Heart left ventricle (tissue), 13 donors: ENCODE results near the gene GNPAT.

Source experiments
- CTCF ChIP-seq, 12 donors: fragments of 200-600 bp; sonication (generic) in 4 of 12; IDR thresholded peaks; one replicate each; pipeline versions ENCODE4 v1.5.0 to v1.8.0; 2018 to 2022; ENCODE audit warnings: antibody characterized with exemption in 12 of 12, mild to moderate bottlenecking in 5 of 12
- POLR2A ChIP-seq, 2 donors: fragments of 450-650 bp; IDR thresholded peaks; one replicate each; pipeline ENCODE4 v1.6.1; 2017; ENCODE audit warnings: antibody characterized with exemption in 2 of 2, mild to moderate bottlenecking in 2 of 2, moderate library complexity in 2 of 2
- donor health status: ischemic (EF 13 %, LVEDD 7.1; RV severe dilation, severe dysfunction).
- donor health status: DM: no; HTN: yes; CAD: no.
- donor health status: DM: no; HTN: no; CAD: no.
- donor health status: ischemic (EF 25% LVEDD 6.9; RV normal size, moderate dysfunction).
- donor health status: ischemic (EF 25% LVEDD 5.7; RV mildly dilated, moderate dysfunction).
- donor health status: ischemic (EF 35%, LVEDD 5.7; RV mildly dilated, moderate dysfunction).
- donor health status: nonischemic (EF 11% LVEDD 7.7; RV severe dilation, severe dysfunction).
- donor health status: DM: yes; HTN: yes; CAD: no.
- donor health status: PGD.
- donor health status: ischemic (EF 29% LVEDD 5.4; RV normal size, mild dysfunction).
- donor health status: nonischemic (EF 23%, LVEDD 6.1; RV moderate dilation, normal function).

GRCh38 chr1:231278100-231278790 lies 37.2 kb downstream of the GNPAT start:
- TF ChIP-seq CTCF (IDR thresholded peaks at IDR 0.05) (no peak), POLR2A (IDR thresholded peaks at IDR 0.05) (no peak)
